ENCODE results near the gene SLC4A9.
"Not testable (repeated sequence)": the region's sequence is repeated elsewhere in the genome, so short reads cannot be mapped to it uniquely, and the experiment has no call there.

The SLC4A9 gene

GRCh38 chr5:140339636-140340035 lies 20.4 kb upstream of the SLC4A9 start:
- DNase-seq (ENCODE audit: low read depth), result no peak

- no peak for DNase-seq (ENCODE audit: low read depth)
Measured at GRCh38 chr5:140340605-140341121, 19.3 kb upstream of the SLC4A9 start.

GRCh38 chr5:140341591-140341990 lies 18.4 kb upstream of the SLC4A9 start:
- DNase-seq (ENCODE audit: low read depth), result no peak

GRCh38 chr5:140342287-140342686 lies 17.7 kb upstream of the SLC4A9 start:
- DNase-seq (ENCODE audit: low read depth), result no peak

- no peak for DNase-seq (ENCODE audit: low read depth)
Measured at GRCh38 chr5:140342896-140343295, 17.1 kb upstream of the SLC4A9 start.

GRCh38 chr5:140343849-140344248 lies 16.1 kb upstream of the SLC4A9 start:
- not testable (repeated sequence) for DNase-seq (ENCODE audit: low read depth)

GRCh38 chr5:140344683-140345423 lies 15.1 kb upstream of the SLC4A9 start:
- DNase-seq (ENCODE audit: low read depth), result no peak

GRCh38 chr5:140345919-140346347 lies 14.1 kb upstream of the SLC4A9 start:
- DNase-seq (ENCODE audit: low read depth), result no peak

GRCh38 chr5:140346348-140347221 lies 13.4 kb upstream of the SLC4A9 start, which contains the start of gene HBEGF:
Gene HBEGF, minus strand, starts transcription at chr5:140346603. Its CDS starts 275 bp downstream, at chr5:140346328.
- DNase-seq (ENCODE audit: low read depth), result no peak

GRCh38 chr5:140347360-140347759 lies 12.6 kb upstream of the SLC4A9 start:
- no peak for DNase-seq (ENCODE audit: low read depth)

GRCh38 chr5:140348104-140348503 lies 11.9 kb upstream of the SLC4A9 start:
- DNase-seq (ENCODE audit: low read depth), result no peak

GRCh38 chr5:140349244-140349643 lies 10.8 kb upstream of the SLC4A9 start:
- DNase-seq (ENCODE audit: low read depth), result no peak

GRCh38 chr5:140351609-140352334 lies 8.2 kb upstream of the SLC4A9 start:
- peak; percentile 48 for DNase-seq (ENCODE audit: low read depth)

- no peak for DNase-seq (ENCODE audit: low read depth)
Measured at GRCh38 chr5:140355546-140355945, 4.4 kb upstream of the SLC4A9 start.

- no peak for DNase-seq (ENCODE audit: low read depth)
Measured at GRCh38 chr5:140356853-140357725, 2.9 kb upstream of the SLC4A9 start.

- DNase-seq (ENCODE audit: low read depth), result peak; percentile 73
Measured at GRCh38 chr5:140357726-140358093, 2.3 kb upstream of the SLC4A9 start.

GRCh38 chr5:140358738-140359310 lies 1.2 kb upstream of the SLC4A9 start:
- no peak for DNase-seq (ENCODE audit: low read depth)

GRCh38 chr5:140360681-140361479 lies 886 bp downstream of the SLC4A9 start:
- no peak for DNase-seq (ENCODE audit: low read depth)

GRCh38 chr5:140361901-140362300 lies 1.9 kb downstream of the SLC4A9 start:
- DNase-seq (ENCODE audit: low read depth), result no peak

GRCh38 chr5:140362311-140362710 lies 2.3 kb downstream of the SLC4A9 start:
- no peak for DNase-seq (ENCODE audit: low read depth)

All from activated T-cell treated with anti-CD3 and anti-CD28 coated beads for 24 hours (primary cell).